ENCODE measurements around the gene ENPP7. TPM values are rescaled to one million over a fixed set of nuclear protein-coding genes. Genes with fewer than 3 reads are reported as not detected.

The ENPP7 gene
- total and polyA plus RNA-seq, 2 experiments from 2014 or later = not detected

DNA sequence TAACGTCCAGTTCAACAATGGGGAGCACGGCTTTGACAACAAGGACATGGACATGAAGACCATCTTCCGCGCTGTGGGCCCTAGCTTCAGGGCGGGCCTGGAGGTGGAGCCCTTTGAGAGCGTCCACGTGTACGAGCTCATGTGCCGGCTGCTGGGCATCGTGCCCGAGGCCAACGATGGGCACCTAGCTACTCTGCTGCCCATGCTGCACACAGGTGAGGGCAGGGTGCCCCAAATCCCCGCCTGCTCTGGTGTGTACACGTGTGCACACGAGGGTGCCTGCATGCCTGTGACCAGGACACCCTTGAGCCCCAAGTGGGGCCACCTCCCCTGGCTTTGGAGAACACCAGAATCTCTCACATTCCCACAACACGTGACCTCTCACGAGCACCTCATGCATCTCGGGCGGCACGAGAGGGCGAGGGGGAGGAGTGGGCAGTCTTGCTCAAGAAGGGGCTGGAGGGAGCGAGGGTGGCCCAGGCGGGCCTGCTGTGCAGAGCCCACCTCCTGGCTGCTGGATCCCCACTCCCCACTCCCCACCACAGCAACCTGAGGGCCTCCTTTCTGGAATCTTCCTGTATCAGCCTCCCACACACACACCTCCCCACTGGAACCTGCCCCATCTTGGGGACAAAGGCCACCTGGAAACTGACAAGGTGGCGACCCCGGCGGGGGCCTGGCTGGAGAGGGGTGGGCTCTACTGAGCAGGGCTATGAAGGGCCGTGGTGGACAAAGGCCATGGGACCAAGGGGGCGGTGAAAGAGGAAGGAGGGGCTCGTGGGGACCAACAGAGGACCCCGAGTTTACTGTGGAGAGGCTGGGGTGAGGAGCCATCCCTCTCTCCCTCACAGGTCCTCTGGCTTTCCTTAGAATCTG lies 6.5 kb downstream of the ENPP7 start:
- Histone ChIP-seq H3K9me2 (ENCODE audit: insufficient read depth) (no peaks in the 10 kb centered on the region), H3K4me1 (ENCODE audit: insufficient read depth) (no peaks in the 10 kb centered on the region), H4K20me1 (ENCODE audit: insufficient read depth) (no peaks in the 10 kb centered on the region), H3K4me3 (no peak overlapping the region), H3K9ac (no peak overlapping the region), H3K27me3 (replicated peaks; ENCODE audit: insufficient read depth) (peaks cover 10% of the 10 kb centered on the region), H3F3A (ENCODE audit: insufficient read depth) (no peaks in the 10 kb centered on the region), H3K79me2 (ENCODE audit: insufficient read depth) (no peaks in the 10 kb centered on the region), H2AFZ (no peak overlapping the region), H3K36me3 (ENCODE audit: low read depth) (no peaks in the 10 kb centered on the region), H3K27ac (no peak overlapping the region), H3K9me3 (ENCODE audit: low read depth) (no peaks in the 10 kb centered on the region), H3K4me2 (ENCODE audit: unreplicated experiment) (no peak overlapping the region)
- in situ Hi-C loops (cut with MboI) = no loop called here
- DNase-seq = no peak
- 72 to 73% methylated on average over 29 to 30 of the region's 30 CpGs for WGBS, 2 experiments (ENCODE audit: low coverage in 1 of 2, low lambda C conversion rate in 2 of 2, missing lambda C conversion rate in 2 of 2)
- TF ChIP-seq EZH2 (IDR thresholded peaks at IDR 0.05; ENCODE audit: insufficient read depth, poor library complexity, severe bottlenecking) (no peak), EZH2phosphoT487 (IDR thresholded peaks at IDR 0.05; ENCODE audit: insufficient read depth, low read depth) (no peak)

DNA sequence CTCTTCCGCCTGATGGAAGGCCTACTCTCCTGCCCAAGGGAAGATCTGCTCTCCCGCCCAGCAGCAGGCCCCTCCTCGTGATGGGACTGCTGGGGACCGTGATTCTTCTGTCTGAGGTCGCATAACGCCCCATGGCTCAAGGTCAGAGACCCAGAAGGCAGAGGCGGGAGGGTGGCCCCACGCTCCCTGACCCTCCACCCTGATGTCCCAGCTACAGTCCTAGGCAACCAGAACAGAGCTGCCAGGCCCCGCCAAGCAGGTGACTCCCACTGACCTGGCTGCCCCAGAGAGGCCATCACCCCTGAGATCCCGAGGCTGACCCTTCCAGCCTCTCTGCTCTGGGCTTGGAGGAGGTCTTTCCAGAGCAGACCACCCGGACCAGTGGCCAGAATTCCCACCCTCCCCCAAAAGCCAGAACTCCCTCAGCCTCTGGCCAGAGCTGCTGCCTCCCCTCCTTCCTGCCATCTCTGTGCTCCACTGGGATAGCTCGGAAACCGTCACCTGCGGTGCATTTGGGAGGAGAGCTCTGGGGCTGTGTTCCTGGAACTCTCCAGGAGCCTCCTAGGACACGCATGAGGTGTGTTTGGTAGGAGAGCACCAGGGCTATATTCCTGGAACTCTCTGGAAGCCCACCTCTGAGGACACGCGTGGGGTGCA lies 7.3 kb downstream of the ENPP7 start:
- no peaks in the 10 kb centered on the region for H4K20me1 ChIP-seq (ENCODE audit: insufficient read depth)
- H3K9ac ChIP-seq = no peak overlapping the region
- no peak overlapping the region for H3K4me2 ChIP-seq (ENCODE audit: unreplicated experiment)
- H3K4me3 ChIP-seq = no peak overlapping the region
- DNase-seq = no peak
- in situ Hi-C loops (cut with MboI) = no loop called here
- TF ChIP-seq EZH2phosphoT487 (IDR thresholded peaks at IDR 0.05; ENCODE audit: insufficient read depth, low read depth) (no peak), EZH2 (IDR thresholded peaks at IDR 0.05; ENCODE audit: insufficient read depth, poor library complexity, severe bottlenecking) (no peak)
- H3F3A ChIP-seq (ENCODE audit: insufficient read depth) = no peaks in the 10 kb centered on the region
- no peak overlapping the region for H2AFZ ChIP-seq
- no peaks in the 10 kb centered on the region for H3K4me1 ChIP-seq (ENCODE audit: insufficient read depth)
- no peaks in the 10 kb centered on the region for H3K36me3 ChIP-seq (ENCODE audit: low read depth)
- H3K27ac ChIP-seq = no peak overlapping the region
- no peaks in the 10 kb centered on the region for H3K9me3 ChIP-seq (ENCODE audit: low read depth)
- no peaks in the 10 kb centered on the region for H3K79me2 ChIP-seq (ENCODE audit: insufficient read depth)
- WGBS, 2 experiments (ENCODE audit: low coverage in 1 of 2, low lambda C conversion rate in 2 of 2, missing lambda C conversion rate in 2 of 2) = 67% methylated on average over 17 of the region's 17 CpGs
- no peaks in the 10 kb centered on the region for H3K9me2 ChIP-seq (ENCODE audit: insufficient read depth)
- H3K27me3 ChIP-seq (replicated peaks; ENCODE audit: insufficient read depth) = peaks cover 10% of the 10 kb centered on the region

DNA sequence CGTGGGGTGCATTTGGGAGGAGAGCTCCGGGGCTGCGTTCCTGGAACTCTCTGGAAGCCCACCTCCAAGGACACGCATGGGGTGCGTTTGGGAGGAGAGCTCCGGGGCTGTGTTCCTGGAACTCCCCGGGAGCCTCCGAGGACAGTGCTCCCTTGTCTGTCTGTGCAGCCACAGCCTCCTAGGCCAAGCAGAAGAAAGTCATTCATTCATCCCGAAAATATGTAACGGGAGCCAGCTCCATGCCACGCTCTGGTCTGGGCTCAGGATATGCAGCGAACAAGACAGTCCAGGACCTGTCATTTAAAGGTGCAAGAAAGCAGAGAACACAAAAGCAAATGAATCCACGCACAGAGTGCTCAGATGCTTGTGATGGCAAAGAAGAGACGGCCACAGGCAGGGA lies 7.9 kb downstream of the ENPP7 start:
- H3K9ac ChIP-seq = no peak overlapping the region
- no peaks in the 10 kb centered on the region for H3K9me3 ChIP-seq (ENCODE audit: low read depth)
- no peak overlapping the region for H3K4me3 ChIP-seq
- no peak overlapping the region for H3K4me2 ChIP-seq (ENCODE audit: unreplicated experiment)
- H3K36me3 ChIP-seq (ENCODE audit: low read depth) = no peaks in the 10 kb centered on the region
- no peak overlapping the region for H2AFZ ChIP-seq
- no peak overlapping the region for H3K27ac ChIP-seq
- H3F3A ChIP-seq (ENCODE audit: insufficient read depth) = no peaks in the 10 kb centered on the region
- in situ Hi-C loops (cut with MboI) = no loop called here
- WGBS, 2 experiments (ENCODE audit: low coverage in 1 of 2, low lambda C conversion rate in 2 of 2, missing lambda C conversion rate in 2 of 2) = 66 to 71% methylated on average over 13 to 14 of the region's 14 CpGs
- TF ChIP-seq EZH2 (IDR thresholded peaks at IDR 0.05; ENCODE audit: insufficient read depth, poor library complexity, severe bottlenecking) = no peak
- no peak for TF ChIP-seq EZH2phosphoT487 (IDR thresholded peaks at IDR 0.05; ENCODE audit: insufficient read depth, low read depth)
- no peaks in the 10 kb centered on the region for H3K4me1 ChIP-seq (ENCODE audit: insufficient read depth)
- no peak for DNase-seq
- H3K9me2 ChIP-seq (ENCODE audit: insufficient read depth) = no peaks in the 10 kb centered on the region
- H4K20me1 ChIP-seq (ENCODE audit: insufficient read depth) = no peaks in the 10 kb centered on the region
- H3K79me2 ChIP-seq (ENCODE audit: insufficient read depth) = no peaks in the 10 kb centered on the region
- H3K27me3 ChIP-seq (replicated peaks; ENCODE audit: insufficient read depth) = peaks cover 14% of the 10 kb centered on the region

DNA sequence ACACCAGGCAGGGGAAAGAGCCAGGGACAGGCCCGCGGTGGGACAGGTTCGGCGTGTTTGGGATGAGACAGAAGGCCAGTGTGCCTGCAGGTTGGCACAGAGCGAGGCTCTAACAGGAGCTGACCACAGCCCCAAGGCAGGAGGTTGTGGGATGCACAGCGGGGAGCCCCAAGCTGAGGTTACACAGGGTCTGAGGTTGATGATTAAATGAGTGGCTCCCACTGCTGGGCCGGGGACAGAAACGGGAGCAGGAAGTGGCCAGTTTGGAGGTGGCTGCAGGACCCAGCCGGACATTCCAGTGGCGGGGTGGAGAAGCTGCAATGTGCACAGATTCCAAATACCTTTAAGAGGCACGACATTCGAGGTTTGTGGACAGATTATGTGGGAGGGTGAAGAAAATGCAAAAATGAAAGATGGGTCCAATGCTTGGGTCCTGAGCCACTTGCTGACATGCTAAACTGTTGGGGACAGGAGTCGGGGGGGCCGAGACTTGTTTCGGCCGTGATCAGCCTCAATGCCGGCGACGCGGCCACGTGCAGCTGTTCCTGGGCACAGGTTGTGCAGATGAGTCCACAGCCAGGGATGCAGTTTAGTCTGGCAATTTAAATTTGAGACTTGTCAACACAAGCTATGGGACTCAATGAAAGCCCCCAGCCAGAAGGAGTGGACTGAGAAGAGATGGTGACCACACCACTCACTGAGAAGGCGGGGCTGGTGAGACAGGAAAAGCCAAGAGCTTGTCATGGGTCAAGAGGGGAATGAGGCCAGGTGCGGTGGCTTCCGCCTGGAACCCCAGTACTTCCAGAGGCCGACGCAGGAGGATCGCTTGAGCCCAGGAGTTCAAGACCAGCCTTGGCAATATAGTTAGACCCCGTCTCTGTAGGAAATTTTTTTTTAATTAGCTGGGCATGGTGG lies 8.7 kb downstream of the ENPP7 start:
- Histone ChIP-seq H4K20me1 (ENCODE audit: insufficient read depth) (no peaks in the 10 kb centered on the region), H3K9me2 (ENCODE audit: insufficient read depth) (no peaks in the 10 kb centered on the region), H3K4me2 (ENCODE audit: unreplicated experiment) (no peak overlapping the region), H3K27ac (no peak overlapping the region), H3K9ac (no peak overlapping the region), H3K4me3 (no peak overlapping the region), H3K9me3 (ENCODE audit: low read depth) (no peaks in the 10 kb centered on the region), H3K79me2 (ENCODE audit: insufficient read depth) (no peaks in the 10 kb centered on the region), H2AFZ (no peak overlapping the region), H3F3A (ENCODE audit: insufficient read depth) (no peaks in the 10 kb centered on the region), H3K4me1 (ENCODE audit: insufficient read depth) (no peaks in the 10 kb centered on the region), H3K36me3 (ENCODE audit: low read depth) (no peaks in the 10 kb centered on the region), H3K27me3 (replicated peaks; ENCODE audit: insufficient read depth) (peaks cover 19% of the 10 kb centered on the region)
- no peak for TF ChIP-seq EZH2phosphoT487 (IDR thresholded peaks at IDR 0.05; ENCODE audit: insufficient read depth, low read depth)
- no peak for TF ChIP-seq EZH2 (IDR thresholded peaks at IDR 0.05; ENCODE audit: insufficient read depth, poor library complexity, severe bottlenecking)
- in situ Hi-C loops (cut with MboI) = no loop called here
- WGBS, 2 experiments (ENCODE audit: low coverage in 1 of 2, low lambda C conversion rate in 2 of 2, missing lambda C conversion rate in 2 of 2) = 65 to 68% methylated on average over 28 of the region's 28 CpGs
- DNase-seq = peak; percentile 5
